GM19238 (cell line): Measurements from ENCODE around the gene ENTPD2.

ENCODE experiments used
- DNase-seq: peaks from one replicate; pipeline ENCODE4 v3.0.0; 2011; ENCODE audit warnings: low spot score; ENCODE audit not compliant: insufficient read length

Gene ENTPD2

DNA sequence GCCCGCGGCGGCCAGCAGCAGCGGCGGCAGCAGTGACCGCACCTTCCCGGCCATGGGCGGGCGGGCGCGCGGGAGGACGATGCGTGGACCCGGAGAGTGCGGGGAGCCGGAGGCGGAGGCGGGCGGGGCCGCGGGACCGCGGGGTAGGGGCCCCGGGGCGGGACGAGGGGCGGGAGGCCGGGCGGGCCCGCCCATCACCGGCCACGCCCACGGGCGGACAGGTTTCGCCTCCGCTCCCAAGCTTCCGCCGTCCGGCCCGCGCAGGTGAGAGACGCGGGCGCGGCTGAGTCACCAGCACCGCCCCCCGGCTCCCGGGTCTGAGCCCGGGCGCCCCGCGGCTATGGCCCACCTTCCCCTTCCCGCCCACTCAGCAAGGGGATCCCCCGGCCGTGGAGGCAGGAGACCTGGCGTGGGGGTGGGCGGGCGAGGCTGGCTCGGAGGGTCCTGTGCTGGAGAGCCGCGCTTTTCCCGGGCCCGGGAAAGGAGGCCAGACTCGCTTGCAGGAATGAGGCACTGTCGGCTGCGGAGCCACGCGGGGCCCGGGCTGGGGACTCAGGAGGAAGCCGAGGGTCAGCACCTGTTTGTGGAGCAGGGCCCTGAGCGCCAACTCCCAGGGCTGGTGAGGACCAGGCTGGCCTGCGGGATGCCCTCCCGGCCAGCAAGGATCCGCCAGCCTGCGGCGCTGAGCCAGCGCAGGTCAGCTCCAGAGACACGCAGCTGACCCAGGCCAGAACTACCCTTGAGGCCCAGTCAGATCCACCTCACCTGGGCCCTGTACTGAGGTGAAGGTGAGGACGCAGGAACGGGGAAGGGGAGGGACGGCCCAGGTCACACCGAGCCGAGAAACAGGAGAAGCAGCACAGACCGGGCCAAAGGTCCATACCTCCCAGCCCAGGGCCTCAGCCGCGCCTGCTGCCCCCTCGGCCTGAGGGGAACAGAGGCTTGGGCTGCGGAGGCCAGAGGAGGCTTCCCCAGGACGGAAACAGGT, at the start of gene ENTPD2:
ENTPD2 (minus strand) TSS at position 118 of the 988 bp plus-strand sequence; CDS start at position 54, 64 bp downstream.
- DNase-seq, result no peak

DNA sequence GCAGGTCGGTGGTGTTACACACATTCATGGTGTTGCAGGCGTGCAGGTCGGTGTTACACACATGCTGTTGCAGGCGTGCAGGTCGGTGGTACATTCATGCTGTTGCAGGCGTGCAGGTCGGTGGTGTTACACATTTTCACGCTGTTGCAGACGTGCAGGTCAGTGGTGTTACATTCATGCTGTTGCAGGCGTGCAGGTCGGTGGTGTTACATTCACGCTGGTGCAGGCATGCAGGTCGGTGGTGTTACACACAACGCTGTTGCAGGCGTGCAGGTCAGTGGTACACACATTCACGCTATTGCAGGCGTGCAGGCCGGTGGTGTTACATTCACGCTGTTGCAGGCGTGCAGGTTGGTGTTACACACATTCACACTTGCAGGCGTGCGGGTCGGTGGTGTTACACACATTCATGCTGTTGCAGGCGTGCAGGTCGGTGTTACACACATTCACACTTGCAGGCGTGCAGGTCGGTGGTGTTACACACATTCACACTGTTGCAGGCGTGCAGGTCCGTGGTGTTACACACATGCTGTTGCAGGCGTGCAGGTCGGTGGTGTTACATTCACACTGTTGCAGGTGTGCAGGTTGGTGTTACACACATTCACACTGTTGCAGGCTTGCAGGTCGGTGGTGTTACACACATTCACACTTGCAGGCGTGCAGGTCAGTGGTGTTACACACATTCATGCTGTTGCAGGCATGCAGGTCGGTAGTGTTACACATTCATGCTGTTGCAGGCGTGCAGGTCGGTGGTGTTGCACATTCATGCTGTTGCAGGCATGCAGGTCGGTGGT, 49.5 kb upstream of the ENTPD2 start:
- DNase-seq, result no peak

DNA sequence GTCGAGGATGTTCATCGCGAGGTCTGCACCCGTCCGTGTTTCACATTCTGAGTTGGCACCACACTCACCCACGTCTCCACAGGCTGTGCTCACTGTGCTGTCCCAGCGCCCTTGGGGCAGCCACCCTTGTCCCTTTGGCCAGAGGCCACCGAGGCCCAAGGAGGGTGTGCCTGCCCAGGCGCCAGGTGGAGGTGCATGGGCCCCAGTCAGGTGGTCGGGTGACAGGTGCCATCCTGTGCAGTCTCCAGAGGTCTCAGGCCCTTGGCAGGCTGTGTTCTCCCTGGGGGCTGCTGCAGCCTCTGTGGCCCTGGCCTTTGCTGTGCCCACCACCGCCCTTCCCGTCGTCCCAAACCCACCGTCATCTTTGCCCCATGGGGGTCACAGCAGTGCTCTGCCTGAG, 45.4 kb upstream of the ENTPD2 start:
- DNase-seq, result no peak

DNA sequence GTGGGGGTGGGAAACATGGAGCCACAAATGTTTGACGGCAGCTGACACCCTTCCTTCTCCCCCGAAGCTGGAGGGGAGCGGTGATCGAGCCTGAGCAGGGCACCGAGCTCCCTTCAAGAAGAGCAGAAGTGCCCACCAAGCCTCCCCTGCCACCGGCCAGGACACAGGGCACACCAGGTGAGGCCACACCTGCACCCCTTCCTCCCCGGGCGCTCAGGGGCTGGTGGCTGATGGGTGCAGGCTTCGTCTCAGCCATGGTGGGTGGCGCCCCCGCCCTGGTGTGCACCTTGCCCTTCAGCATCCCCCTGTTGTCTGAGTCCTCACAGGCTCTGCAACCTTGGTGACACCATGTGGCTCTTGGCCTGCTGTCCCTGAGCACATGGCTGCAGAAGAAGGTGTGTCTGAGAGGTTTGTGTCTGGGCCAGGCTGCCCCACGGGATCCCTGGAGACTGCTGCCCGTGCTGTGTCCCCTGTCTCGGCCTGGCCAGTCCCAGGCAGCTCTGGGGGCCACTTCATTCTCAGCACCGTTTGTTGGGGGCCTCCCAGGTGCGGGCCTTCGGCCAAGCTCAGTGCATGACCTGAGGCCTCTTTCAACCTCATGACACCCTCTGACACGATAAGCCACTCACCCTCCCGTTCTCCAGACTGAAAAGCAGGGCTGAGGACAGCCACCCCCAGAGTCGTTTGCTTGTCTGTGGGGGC, 44.1 kb upstream of the ENTPD2 start:
- no peak for DNase-seq

DNA sequence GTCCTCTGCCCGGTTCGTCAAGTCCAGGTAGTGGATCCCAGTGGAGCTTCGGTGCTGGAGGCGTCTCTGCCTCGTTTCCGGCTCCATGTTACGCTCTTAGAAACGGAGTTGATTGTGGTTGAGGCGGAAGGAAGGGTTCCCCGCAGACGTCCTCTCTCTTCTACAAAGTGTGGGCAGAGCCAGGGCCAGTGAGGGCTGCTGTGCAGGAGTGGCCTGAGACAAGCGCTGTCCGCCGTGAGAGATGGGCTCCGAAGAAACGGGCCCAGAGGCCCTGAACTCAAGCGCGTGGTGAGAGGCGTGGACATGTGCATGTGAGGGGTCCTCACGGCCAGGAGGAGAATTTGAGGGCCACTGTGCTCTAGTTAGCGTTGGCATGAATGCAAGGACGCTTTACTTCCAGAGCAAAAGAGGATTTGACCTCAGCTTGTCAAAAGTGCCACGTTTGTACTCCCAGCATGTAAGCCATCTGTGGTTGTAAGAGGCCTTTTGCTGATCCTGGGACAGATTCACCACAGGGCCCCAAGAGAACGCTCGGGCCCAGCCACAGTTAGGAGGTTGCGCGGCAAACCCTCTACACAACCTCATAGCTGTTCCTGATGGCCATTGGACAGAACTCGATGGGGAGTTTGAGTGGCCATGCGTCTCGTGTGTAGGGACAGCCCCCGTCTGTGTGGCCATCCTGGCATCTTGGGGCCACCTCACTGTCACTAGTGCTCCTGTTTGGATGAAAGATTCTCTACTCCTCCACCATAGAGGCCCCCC, 43.1 kb upstream of the ENTPD2 start:
- DNase-seq, result no peak

DNA sequence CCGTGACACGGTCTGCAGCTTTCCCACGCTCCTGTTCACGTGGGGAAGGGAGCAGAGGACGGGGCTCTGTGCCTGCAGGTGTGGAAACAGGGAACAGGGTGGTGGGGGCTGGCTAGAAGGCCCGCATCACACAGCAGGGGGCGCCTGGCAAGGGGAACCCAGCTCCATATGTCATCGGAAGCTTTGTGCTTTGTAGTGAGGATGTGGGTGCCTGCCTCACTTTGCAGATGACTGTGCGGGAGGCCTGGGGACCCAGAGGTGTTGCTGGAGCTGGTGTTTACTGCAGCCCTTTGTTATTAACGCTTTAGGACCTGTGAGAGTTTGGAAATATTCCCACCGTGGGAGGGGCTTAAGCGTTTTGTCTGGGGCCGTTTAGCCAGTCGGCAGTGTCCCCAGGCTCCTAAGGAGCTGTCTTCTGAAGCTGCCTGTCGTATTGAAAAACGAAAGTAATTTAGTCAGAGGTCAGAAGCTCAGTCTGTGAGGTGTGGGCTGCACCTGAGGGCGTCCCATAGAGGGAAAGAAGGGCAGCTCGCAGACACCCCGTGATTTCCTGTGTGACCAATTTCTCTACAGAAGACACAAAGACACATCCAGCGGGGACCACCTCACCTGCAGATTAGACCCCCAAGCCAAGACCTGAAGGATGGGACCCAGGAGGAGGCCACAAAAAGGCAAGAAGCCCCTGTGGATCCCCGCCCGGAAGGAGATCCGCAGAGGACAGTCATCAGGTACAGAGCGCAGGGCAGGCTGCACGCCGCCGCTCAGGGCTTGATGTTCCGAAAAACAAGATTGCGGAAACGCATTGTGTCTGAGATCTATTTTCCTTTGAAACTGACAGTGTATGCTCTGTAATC, 42.0 kb upstream of the ENTPD2 start:
- peak; percentile 57 for DNase-seq

DNA sequence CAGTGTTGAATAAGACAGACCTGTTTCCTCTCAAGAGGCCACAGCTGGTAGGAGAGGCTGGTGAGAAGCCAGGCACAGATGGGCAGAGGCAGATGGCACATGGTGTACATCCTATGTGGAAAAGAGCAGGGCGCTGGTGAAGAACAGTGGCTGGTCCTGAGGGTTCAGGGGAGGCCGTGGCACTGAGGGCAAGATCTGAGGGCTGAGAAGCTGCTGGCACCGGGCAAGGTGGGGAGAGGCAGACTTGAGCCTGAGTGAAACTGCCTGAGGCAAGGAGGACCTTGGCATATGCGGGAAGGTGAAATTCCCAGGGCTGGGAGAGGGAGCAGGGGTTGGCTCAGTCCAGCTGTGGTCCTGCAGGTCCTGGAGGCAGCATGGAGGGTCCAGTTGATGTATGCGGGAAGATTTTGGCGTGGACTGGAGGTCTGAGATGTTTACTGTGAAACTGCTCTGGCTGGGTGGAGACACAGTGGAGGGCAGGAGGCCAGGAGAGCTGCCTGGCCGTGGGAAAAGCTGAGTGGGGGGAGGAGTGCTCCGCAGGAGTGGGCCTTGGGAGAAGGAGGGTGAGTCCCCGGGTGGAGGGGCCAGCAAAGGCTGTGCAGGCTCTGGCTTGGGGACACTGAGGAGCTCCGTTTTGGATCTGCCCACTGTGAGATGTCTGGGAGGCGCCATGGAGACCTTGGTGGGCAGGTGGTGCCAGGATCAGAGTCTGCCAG, 35.5 kb upstream of the ENTPD2 start:
- no peak for DNase-seq

DNA sequence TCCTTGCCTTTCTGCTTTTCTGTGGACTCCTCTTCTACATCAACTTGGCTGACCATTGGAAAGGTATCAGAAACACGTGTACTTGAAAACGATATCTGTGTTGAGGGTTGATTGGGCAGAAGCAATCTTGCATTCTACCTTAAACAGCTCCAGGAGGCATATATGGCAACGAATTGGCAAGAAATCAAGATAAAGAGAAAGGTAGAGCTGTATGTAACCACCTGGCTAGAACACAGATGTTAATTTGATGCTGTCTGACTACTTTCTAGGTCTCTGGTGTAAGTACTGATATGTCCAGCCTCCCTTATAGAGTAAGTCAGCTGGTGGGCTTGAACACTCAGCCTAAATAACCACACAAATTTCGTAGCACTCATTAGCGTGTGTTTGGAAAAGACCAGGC, 34.3 kb upstream of the ENTPD2 start:
- DNase-seq, result no peak

DNA sequence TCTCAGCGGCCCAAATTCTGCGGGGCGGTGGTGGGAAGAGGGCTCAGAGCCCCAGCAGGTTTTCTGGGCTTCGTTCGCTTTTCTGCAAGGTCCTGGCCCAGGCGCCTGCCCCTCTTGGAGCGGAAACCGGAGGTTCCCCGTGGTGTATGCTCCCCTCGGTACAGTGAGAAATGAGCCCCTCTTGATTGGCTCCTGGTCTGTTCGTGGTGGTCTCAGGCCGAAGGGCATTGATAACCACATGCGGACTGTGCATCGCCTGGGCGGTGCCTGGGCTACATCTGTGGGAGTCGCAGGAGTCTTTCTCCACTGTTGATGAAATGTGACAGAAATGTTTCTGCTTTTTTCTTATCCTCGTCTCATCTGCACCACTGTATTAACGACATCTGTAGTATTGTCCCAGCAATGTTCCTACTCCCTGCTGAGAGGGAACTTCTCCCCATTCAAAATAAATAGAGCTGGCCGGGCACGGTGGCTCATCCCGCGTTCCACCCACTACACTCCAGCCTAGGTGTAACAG, 33.6 kb upstream of the ENTPD2 start:
- no peak for DNase-seq

DNA sequence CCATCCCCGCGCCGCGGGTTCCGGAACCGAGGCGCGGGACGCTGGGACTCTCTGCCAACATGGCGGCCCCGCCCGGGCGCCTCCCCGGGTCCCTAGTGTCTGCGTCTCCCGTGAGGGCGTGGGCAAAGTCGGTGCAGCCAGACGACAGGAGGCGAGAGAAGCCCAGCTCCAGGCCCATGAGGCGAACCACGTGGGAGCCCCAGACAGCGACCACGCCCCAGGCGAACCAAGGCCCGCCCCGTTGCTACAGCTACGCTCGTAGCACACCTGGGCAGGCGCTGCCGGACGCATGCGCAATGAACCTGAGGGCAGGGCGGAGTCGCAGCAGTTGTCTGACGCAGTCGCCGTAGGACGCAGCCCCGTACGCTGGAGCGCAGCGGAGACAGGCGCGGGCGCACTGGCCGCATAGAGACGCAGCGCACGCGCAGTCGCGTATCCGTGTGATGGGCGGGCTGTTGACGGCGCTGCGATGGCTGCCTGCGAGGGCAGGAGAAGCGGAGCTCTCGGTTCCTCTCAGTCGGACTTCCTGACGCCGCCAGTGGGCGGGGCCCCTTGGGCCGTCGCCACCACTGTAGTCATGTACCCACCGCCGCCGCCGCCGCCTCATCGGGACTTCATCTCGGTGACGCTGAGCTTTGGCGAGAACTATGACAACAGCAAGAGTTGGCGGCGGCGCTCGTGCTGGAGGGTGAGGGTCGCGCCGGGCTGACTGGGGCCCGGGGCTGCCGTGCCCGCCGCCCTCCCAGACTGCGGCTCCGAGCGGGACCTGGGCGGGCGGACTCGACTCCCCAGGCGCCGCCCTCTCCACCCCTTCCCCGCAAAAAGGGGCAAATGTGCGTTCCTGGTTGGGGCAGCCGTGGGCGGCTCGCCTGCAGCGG, 32.9 kb upstream of the ENTPD2 start, which contains the start of gene MAN1B1:
MAN1B1 (plus strand) TSS at position 455 of the 878 bp plus-strand sequence; CDS start at position 470, 15 bp downstream.
- DNase-seq, result peak; percentile 98

DNA sequence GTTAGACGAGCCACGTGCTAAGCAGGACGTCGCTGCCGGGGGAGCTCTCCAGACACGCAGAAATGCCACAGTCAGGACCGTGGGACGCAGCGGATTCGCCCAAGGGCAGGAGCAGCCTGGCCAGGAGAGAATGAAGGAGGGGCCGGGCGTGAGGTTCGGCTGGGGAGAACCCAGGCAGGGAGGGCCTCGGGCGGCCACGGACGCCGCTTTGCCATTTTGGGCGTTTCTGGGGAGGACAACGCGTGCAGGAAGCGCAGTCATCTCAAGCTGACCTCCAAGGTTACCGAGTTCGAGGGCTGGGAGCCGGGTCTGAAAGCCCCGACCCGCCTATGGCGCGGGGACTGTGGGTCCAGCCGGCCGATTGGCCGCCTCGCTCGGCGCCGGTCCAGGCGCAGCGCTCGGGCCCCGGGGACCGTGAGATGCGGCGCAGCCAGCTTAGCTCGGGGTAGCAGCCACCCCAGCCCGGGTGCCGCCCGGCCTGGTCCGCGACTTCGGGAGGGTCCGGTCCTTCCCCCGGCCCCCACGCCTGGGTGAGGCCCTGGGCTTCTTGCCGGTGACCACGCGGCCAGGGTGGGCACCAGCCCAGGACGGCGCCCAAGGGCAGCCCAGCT, 32.2 kb upstream of the ENTPD2 start:
- no peak for DNase-seq

DNA sequence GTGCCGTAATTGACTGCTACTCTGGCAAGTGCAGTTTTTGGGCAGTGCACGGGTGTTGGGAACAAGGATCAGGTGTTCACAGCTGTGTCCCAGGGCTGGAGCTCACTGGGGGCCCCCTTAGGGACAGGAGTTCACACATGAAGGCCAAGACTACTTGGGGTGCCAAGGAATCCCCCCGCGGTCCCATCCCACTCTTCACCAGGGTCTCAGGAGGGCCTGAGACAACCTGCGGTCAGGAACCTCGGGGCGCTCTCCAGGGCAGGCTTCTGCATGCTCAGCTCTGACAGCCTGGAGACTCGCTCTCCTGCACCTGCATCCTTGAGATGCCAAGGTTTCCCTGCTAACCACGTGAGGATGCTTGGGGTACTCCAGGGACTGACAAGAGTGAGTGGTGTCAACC, 30.7 kb upstream of the ENTPD2 start:
- no peak for DNase-seq

DNA sequence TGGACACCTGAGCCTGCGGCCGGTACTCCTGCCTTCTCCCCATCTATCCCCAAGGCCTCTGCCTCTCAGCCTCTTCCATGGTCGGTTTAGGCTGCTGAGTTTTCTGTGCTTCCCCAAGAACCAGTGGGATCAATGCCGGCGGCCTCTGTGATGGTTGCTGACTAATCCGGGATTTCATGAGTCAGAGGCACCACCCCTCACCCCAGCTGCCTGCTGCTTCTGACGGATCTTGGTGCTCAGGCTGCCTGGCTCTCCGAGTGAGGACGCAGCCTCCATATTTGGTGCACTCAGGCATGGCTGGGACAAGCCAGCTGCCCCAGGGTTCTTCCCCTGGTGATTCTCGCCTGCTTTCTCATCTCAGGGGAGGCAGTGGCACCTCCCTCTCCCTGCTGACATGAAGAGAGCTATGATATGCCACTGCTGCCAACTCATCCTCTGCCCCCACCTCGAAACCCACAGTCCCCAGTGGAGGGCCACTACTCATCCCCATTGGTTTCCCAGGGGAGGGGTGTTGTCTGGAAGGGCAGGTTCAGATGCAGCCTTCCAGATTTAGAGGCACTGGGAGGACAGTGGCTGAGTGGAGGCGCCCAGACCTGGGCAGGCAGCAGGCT, 29.6 kb upstream of the ENTPD2 start:
- no peak for DNase-seq

DNA sequence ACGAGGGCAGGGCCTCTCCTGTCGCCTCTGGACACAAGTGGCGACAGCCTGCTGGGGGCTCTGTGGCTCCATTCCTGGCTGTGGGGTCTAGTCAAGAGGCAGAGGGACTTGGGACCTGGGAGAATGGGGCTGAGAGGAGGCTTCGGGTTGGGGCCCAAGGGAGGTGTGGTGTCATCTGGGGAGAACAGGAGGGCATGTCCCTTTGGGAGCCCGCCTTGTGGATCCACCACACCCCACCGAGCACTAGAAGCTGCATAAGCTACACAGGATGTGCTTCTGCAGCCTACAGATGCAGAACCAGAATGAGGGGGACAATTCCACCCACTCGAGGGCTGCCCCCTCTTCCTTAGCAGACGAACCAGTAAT, 29.0 kb upstream of the ENTPD2 start:
- DNase-seq, result no peak

DNA sequence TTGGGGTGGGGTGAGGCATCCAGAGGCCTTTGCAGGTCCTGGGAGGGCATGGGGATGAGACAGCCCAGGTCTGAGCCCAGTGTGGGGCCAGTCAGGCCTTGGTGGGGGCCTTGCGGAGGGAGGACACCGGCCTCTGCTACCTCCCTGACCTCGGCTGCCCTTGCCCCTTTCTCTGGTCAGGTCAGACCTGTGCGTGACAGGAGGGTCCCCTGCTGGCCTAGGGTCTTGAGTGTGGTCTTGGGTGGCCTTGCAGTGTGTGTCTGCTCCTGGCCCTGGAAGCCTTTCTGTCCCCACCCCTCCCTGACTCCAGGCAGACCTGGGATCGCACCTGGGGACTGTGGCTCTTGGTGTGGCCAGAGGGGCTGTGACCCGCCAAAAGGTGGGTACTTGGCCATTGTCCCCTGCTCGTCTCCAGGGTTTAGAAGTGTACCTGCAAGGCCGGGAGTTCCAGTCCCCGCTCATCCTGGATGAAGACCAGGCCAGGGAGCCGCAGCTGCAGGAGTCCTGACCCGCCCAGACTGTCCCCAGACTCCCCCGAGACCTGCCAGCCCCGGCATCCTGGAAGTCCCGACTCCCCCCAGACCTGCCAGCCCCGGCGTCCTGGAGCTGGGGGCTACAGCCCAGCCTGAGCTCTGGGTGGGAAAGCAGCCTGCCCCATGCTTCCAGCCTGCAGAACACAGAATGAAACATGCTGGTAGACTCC, 28.5 kb upstream of the ENTPD2 start:
- no peak for DNase-seq

DNA sequence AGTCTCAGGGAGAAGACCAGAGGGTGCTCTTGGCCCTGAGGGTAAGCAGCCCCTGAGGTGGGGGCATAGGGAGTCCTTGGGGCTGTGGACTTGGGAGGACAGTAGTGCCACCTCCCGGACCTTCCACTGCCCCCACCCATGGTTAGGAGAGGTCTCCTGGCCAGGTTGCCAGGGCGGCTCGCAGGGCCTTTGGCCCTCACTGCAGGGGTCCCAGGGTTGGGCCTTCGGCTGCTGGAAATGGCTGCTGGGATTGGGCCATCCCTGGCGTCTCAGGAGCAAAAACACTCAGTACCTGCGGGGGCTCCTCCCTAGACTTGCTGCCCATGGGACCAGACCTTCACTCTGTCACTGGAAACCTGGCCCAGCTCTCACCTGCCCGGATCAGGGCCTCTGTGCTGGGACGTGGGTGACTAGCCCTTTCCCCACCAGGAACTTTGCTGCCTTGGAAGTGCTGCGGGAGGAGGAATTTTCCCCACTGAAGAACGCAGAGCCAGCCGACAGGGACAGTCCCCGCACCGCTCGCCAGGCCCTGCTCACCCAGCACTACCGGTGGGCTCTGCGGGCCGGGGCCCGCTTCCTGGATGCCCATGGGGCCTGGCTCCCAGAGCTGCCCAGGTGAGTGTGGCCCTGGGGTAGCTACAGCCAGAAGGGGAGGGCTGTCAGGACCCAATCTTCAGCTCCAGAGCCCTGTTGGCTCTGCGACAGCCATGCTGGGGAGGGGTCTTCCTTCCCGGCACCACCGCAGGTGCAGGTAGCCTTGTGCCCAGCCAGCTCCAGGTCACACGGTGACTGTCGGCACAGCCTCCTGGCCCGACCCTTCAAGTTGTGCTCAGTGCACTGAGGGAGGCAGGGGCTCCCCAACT, 26.6 kb upstream of the ENTPD2 start:
- DNase-seq, result no peak
